Left lobe of liver (tissue), 2 donors: ENCODE results near the gene CHTF8. TPM values are rescaled to one million over a fixed set of nuclear protein-coding genes. Genes with fewer than 3 reads are reported as not detected.
"Not testable (repeated sequence)": the region's sequence is repeated elsewhere in the genome, so short reads cannot be mapped to it uniquely, and the experiment has no call there.

Experiments used
- ATAC-seq: fragments of 200-7000 bp; cut with Tn5 transposase; one replicate; pipeline ENCODE4 v1.9.1; 2020; ENCODE audit warnings: mild to moderate bottlenecking, moderate library complexity
- DNase-seq: peaks from one replicate; pipeline ENCODE4 v3.0.0-alpha.2; 2020; ENCODE audit warnings: low spot score
- total RNA-seq: library from RNA; stranded (reverse); gene quantifications from one replicate; pipeline ENCODE4 v1.2.1, GENCODE V29; 2021
- donor health status: DM: no; HTN: no; CAD: no; lungs with moderate emphysema.
- donor health status: DM: no; HTN: yes; CAD: no.

The CHTF8 gene
- 59.1 TPM for total RNA-seq

GRCh38 chr16:69132424-69133252 is at the start of gene CHTF8, which contains the start of gene UTP4:
TSS of gene CHTF8 (minus strand) at chr16:69132588. CDS start at chr16:69121458, 11,130 bp downstream.
TSS of gene UTP4 (plus strand) at chr16:69132649. CDS start at chr16:69133460, 811 bp downstream.
- DNase-seq (peak; percentile 88), ATAC-seq (peak; percentile 94)

GRCh38 chr16:69180011-69180338 is 47.6 kb upstream of the CHTF8 start:
- DNase-seq (no peak), ATAC-seq (no peak)

GRCh38 chr16:69179328-69180010 is 47.1 kb upstream of the CHTF8 start:
- ATAC-seq (peak; percentile 76), DNase-seq (peak; percentile 54)

- no peak for ATAC-seq
- peak; percentile 21 for DNase-seq
These were observed 43.8 kb upstream of the CHTF8 start for GRCh38 chr16:69176033-69176800.

GRCh38 chr16:69171325-69172084 is 39.1 kb upstream of the CHTF8 start:
- DNase-seq (no peak), ATAC-seq (no peak)

- DNase-seq = no peak
- no peak for ATAC-seq
These were observed 37.4 kb upstream of the CHTF8 start for GRCh38 chr16:69169607-69170352.

- no peak for DNase-seq
- ATAC-seq = no peak
These were observed 36.7 kb upstream of the CHTF8 start for GRCh38 chr16:69169051-69169450.

- no peak for ATAC-seq
- DNase-seq = no peak
These were observed 34.9 kb upstream of the CHTF8 start for GRCh38 chr16:69166946-69167930.

GRCh38 chr16:69166221-69166833 is 33.9 kb upstream of the CHTF8 start:
- DNase-seq = no peak
- ATAC-seq = no peak

GRCh38 chr16:69165584-69165983 is 33.2 kb upstream of the CHTF8 start:
- DNase-seq = no peak
- ATAC-seq = no peak

- DNase-seq (no peak), ATAC-seq (peak; percentile 46)
These were observed 27.8 kb upstream of the CHTF8 start for GRCh38 chr16:69160192-69160591.

- DNase-seq = no peak
These were observed 24.8 kb upstream of the CHTF8 start for GRCh38 chr16:69157196-69157595.

GRCh38 chr16:69150146-69150865 is 17.9 kb upstream of the CHTF8 start:
- DNase-seq (peak; percentile 51), ATAC-seq (peak; percentile 91)

More at GRCh38 chr16:69157196-69157595, 24.8 kb upstream of the CHTF8 start:
- no peak for ATAC-seq

GRCh38 chr16:69149621-69150020 is 17.2 kb upstream of the CHTF8 start:
- ATAC-seq, DNase-seq: not testable (repeated sequence)

- ATAC-seq (peak; percentile 40), DNase-seq (no peak)
These were observed 13.3 kb upstream of the CHTF8 start for GRCh38 chr16:69145658-69146057.

GRCh38 chr16:69143116-69143515 is 10.7 kb upstream of the CHTF8 start:
- no peak for ATAC-seq
- no peak for DNase-seq

- ATAC-seq (no peak), DNase-seq (no peak)
These were observed 9.5 kb upstream of the CHTF8 start for GRCh38 chr16:69141936-69142335.

- ATAC-seq = no peak
- DNase-seq = no peak
These were observed 8.6 kb upstream of the CHTF8 start for GRCh38 chr16:69141014-69141413.
